COLO829 (cell line): Measurements from ENCODE around the gene XPO5.
"Not testable (repeated sequence)": the region's sequence is repeated elsewhere in the genome, so short reads cannot be mapped to it uniquely, and the experiment has no call there.

ENCODE experiments used
- DNase-seq: peaks from one replicate; pipeline ENCODE4 v3.0.0; 2012; ENCODE audit warnings: low spot score

Gene XPO5

GRCh38 chr6:43517505-43518357 is 58.1 kb downstream of the XPO5 start:
- DNase-seq: no peak

- peak; percentile 99 for DNase-seq
These were observed 58.9 kb downstream of the XPO5 start, which contains the start of the genes POLR1C and YIPF3 for GRCh38 chr6:43516697-43517504. TSS of gene POLR1C (plus strand) at chr6:43517089. CDS start at chr6:43517110, 21 bp downstream. TSS of gene YIPF3 (minus strand) at chr6:43516926. CDS start at chr6:43516807, 119 bp downstream.

- no peak for DNase-seq
These were observed 59.5 kb downstream of the XPO5 start for GRCh38 chr6:43516367-43516696.

- no peak for DNase-seq
These were observed 60.0 kb downstream of the XPO5 start for GRCh38 chr6:43515808-43516207.

- DNase-seq: no peak
These were observed 63.9 kb downstream of the XPO5 start for GRCh38 chr6:43511824-43512415.

GRCh38 chr6:43510827-43511163 is 65.0 kb downstream of the XPO5 start:
- no peak for DNase-seq

GRCh38 chr6:43509984-43510826 is 65.6 kb downstream of the XPO5 start, which contains the start of gene LRRC73:
TSS of gene LRRC73 (minus strand) at chr6:43510346. CDS start at chr6:43509785, 561 bp downstream.
- peak; percentile 70 for DNase-seq

GRCh38 chr6:43509142-43509983 is 66.5 kb downstream of the XPO5 start:
- no peak for DNase-seq

GRCh38 chr6:43508481-43509141 is 67.2 kb downstream of the XPO5 start:
- DNase-seq: no peak

- DNase-seq: peak; percentile 79
These were observed 69.0 kb downstream of the XPO5 start for GRCh38 chr6:43506667-43507471.

GRCh38 chr6:43506171-43506570 is 69.7 kb downstream of the XPO5 start:
- no peak for DNase-seq

- DNase-seq: no peak
These were observed 70.1 kb downstream of the XPO5 start for GRCh38 chr6:43505718-43506117.

GRCh38 chr6:43504756-43505593 is 70.9 kb downstream of the XPO5 start:
- no peak for DNase-seq

GRCh38 chr6:43503443-43503842 is 72.4 kb downstream of the XPO5 start:
- no peak for DNase-seq

- no peak for DNase-seq
These were observed 73.2 kb downstream of the XPO5 start for GRCh38 chr6:43502666-43503065.

GRCh38 chr6:43500921-43501320 is 74.9 kb downstream of the XPO5 start:
- DNase-seq: no peak

GRCh38 chr6:43499028-43499815 is 76.6 kb downstream of the XPO5 start:
- DNase-seq: no peak

GRCh38 chr6:43498291-43498690 is 77.5 kb downstream of the XPO5 start:
- DNase-seq: not testable (repeated sequence)
